GM23338 (cell line): ENCODE data around the gene PCSK1. TPM values are rescaled to one million over a fixed set of nuclear protein-coding genes. Genes with fewer than 3 reads are reported as not detected.

ENCODE experiments used
- ATAC-seq: fragments of 200-7000 bp; cut with Tn5 transposase; 3 replicates; pipeline ENCODE4 v1.9.1; 2020
- DNase-seq: peaks from one replicate; pipeline ENCODE4 v3.0.0-alpha.2; 2015; ENCODE audit warnings: low spot score
- H2AFZ ChIP-seq: fragments of 200-600 bp; sonication (generic); 2 replicates; pipeline ENCODE4 v1.8.0; 2016; ENCODE audit warnings: antibody characterized with exemption, mild to moderate bottlenecking, moderate library complexity
- H3F3A ChIP-seq: fragments of 200-600 bp; sonication (generic); replicated peaks from 2 replicates; pipeline ENCODE4 v1.8.0; 2017; ENCODE audit warnings: antibody characterized with exemption, mixed run types, low read depth
- H3K27ac ChIP-seq: fragments of 200-600 bp; sonication (generic); 2 replicates; pipeline ENCODE4 v1.6.1; 2016; ENCODE audit warnings: low read depth
- H3K27me3 ChIP-seq: fragments of 200-600 bp; sonication (generic); 2 replicates; pipeline ENCODE4 v1.8.0; 2016; ENCODE audit warnings: mild to moderate bottlenecking, mixed run types, moderate library complexity; ENCODE audit not compliant: insufficient read depth
- H3K36me3 ChIP-seq: fragments of 200-600 bp; sonication (generic); 2 replicates; pipeline ENCODE4 v1.8.0; 2016; ENCODE audit warnings: mild to moderate bottlenecking; ENCODE audit not compliant: insufficient read depth
- H3K4me1 ChIP-seq: fragments of 200-600 bp; sonication (generic); 2 replicates; pipeline ENCODE4 v1.8.0; 2016; ENCODE audit warnings: mild to moderate bottlenecking, moderate library complexity; ENCODE audit not compliant: insufficient read depth
- H3K4me2 ChIP-seq: fragments of 200-600 bp; sonication (generic); 2 replicates; pipeline ENCODE4 v1.7.1; 2017; ENCODE audit warnings: mixed run types
- H3K4me3 ChIP-seq: fragments of 200-600 bp; sonication (generic); 2 replicates; pipeline ENCODE4 v1.6.1; 2016; ENCODE audit warnings: mixed run types
- H3K79me2 ChIP-seq: fragments of 200-600 bp; sonication (generic); replicated peaks from 2 replicates; pipeline ENCODE4 v1.8.0; 2017; ENCODE audit warnings: mild to moderate bottlenecking; ENCODE audit not compliant: insufficient read depth
- H3K9me2 ChIP-seq: fragments of 200-600 bp; sonication (generic); 2 replicates; pipeline ENCODE4 v1.8.0; 2017; ENCODE audit not compliant: insufficient read depth
- H4K20me1 ChIP-seq: fragments of 200-600 bp; sonication (generic); replicated peaks from 2 replicates; pipeline ENCODE4 v1.8.0; 2017; ENCODE audit warnings: mild to moderate bottlenecking; ENCODE audit not compliant: insufficient read depth
- H3K27ac Mint-ChIP-seq: 2 replicates; pipeline ENCODE4 v1.8.0; 2020; ENCODE audit warnings: inconsistent platforms, mild to moderate bottlenecking, moderate library complexity, mixed read lengths
- H3K27me3 Mint-ChIP-seq: 3 replicates; pipeline ENCODE4 v1.8.0; 2022; ENCODE audit warnings: low read depth, mild to moderate bottlenecking, moderate library complexity, mixed read lengths, inconsistent platforms; ENCODE audit not compliant: insufficient read depth, poor library complexity
- H3K36me3 Mint-ChIP-seq: 3 replicates; pipeline ENCODE4 v1.8.0; 2021; ENCODE audit warnings: low read depth, mild to moderate bottlenecking, inconsistent platforms, moderate library complexity, mixed read lengths
- H3K4me1 Mint-ChIP-seq: 3 replicates; pipeline ENCODE4 v1.8.0; 2020; ENCODE audit warnings: mild to moderate bottlenecking, inconsistent platforms, mixed read lengths
- H3K4me3 Mint-ChIP-seq: 3 replicates; pipeline ENCODE4 v1.8.0; 2021; ENCODE audit warnings: moderate library complexity, mild to moderate bottlenecking, inconsistent platforms, mixed read lengths
- H3K9me3 Mint-ChIP-seq: 3 replicates; pipeline ENCODE4 v1.8.0; 2020; ENCODE audit warnings: moderate library complexity, mild to moderate bottlenecking, inconsistent platforms, mixed read lengths
- EZH2 ChIP-seq: fragments of 200-600 bp; sonication (generic); IDR thresholded peaks from one replicate; pipeline ENCODE4 v1.8.0; 2017; ENCODE audit warnings: antibody characterized with exemption, mild to moderate bottlenecking, low read depth; ENCODE audit not compliant: unreplicated experiment
- EZH2phosphoT487 ChIP-seq: fragments of 200-600 bp; sonication (generic); IDR thresholded peaks from one replicate; pipeline ENCODE4 v1.8.1; 2018; ENCODE audit warnings: antibody characterized with exemption; ENCODE audit not compliant: unreplicated experiment
- NANOG ChIP-seq: IDR thresholded peaks from 2 replicates; pipeline ENCODE4 v1.6.1; 2016; ENCODE audit warnings: antibody characterized with exemption, borderline replicate concordance
- POLR2AphosphoS5 ChIP-seq: IDR thresholded peaks from 2 replicates; pipeline ENCODE4 v1.6.1; 2016; ENCODE audit warnings: antibody characterized with exemption, low read depth
- STAT1 ChIP-seq: IDR thresholded peaks from one replicate; pipeline ENCODE4 v1.6.1; 2016; ENCODE audit warnings: antibody characterized with exemption; ENCODE audit not compliant: unreplicated experiment
- ZNF114 ChIP-seq: fragments of 250-450 bp; sonication (Bioruptor Pico); IDR thresholded peaks from 2 replicates; pipeline ENCODE4 v1.5.0; 2020; ENCODE audit warnings: mild to moderate bottlenecking, moderate library complexity
- ZNF331 ChIP-seq: fragments of 250-450 bp; sonication (Bioruptor Pico); IDR thresholded peaks from 2 replicates; pipeline ENCODE4 v1.5.0; 2020; ENCODE audit warnings: low read depth, mild to moderate bottlenecking, moderate library complexity
- polyA plus RNA-seq: library from polyadenylated mRNA; unstranded; fragments of >200 nt; fragmentation: Nextera tagmentation; extraction: Ambion mirVana; gene quantifications from 2 replicates; pipeline ENCODE4 v1.2.1, GENCODE V29; 2016
- total RNA-seq: library from RNA; depleted of rRNA; stranded (reverse); fragments of >200 nt; shearing (Covaris generic); gene quantifications from 2 replicates; pipeline ENCODE4 v1.2.3, GENCODE V29; 2014
- TF ChIP-seq, protein P1 (sequence below): IDR thresholded peaks from one replicate; pipeline ENCODE4 v1.6.1; 2018; ENCODE audit warnings: antibody characterized with exemption; ENCODE audit not compliant: unreplicated experiment
- TF ChIP-seq, protein P2 (sequence below), 2 experiments: fragments of 200-600 bp in 1 of 2; sonication (generic) in 1 of 2; conservative IDR thresholded peaks; 2 replicates each; pipeline versions ENCODE4 v1.5.1 to v1.6.1; 2016 to 2017; ENCODE audit warnings: antibody characterized with exemption in 2 of 2, low read depth in 2 of 2, mild to moderate bottlenecking in 2 of 2, moderate library complexity in 1 of 2
- TF ChIP-seq, protein P3 (sequence below): fragments of 250-450 bp; sonication (Bioruptor Pico); IDR thresholded peaks from 2 replicates; pipeline ENCODE4 v1.5.0; 2020; ENCODE audit warnings: mild to moderate bottlenecking, moderate library complexity

The PCSK1 gene
- total and polyA plus RNA-seq, 2 experiments from 2014 or later: 2.3 to 2.7 TPM

DNA sequence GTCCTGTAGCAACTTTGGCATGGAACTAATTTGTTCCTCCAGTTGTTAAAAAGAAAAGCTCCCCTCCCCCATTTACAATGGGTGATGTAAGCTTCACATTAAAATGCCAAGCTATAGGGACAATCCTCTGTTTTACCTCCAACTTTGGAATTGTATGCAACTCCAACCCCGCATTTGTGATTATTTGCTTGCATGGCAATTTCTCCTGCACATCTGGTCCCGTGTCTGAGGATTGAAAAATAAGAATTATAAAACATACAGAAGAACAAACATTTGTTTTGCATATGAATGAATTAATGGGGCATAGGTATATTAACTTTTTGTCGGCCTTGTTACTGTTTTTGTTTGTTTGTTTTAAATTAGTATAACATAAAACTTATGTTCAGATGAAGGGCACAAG is 17.2 kb downstream of the PCSK1 start (continued):
- TF ChIP-seq, protein P1, sequence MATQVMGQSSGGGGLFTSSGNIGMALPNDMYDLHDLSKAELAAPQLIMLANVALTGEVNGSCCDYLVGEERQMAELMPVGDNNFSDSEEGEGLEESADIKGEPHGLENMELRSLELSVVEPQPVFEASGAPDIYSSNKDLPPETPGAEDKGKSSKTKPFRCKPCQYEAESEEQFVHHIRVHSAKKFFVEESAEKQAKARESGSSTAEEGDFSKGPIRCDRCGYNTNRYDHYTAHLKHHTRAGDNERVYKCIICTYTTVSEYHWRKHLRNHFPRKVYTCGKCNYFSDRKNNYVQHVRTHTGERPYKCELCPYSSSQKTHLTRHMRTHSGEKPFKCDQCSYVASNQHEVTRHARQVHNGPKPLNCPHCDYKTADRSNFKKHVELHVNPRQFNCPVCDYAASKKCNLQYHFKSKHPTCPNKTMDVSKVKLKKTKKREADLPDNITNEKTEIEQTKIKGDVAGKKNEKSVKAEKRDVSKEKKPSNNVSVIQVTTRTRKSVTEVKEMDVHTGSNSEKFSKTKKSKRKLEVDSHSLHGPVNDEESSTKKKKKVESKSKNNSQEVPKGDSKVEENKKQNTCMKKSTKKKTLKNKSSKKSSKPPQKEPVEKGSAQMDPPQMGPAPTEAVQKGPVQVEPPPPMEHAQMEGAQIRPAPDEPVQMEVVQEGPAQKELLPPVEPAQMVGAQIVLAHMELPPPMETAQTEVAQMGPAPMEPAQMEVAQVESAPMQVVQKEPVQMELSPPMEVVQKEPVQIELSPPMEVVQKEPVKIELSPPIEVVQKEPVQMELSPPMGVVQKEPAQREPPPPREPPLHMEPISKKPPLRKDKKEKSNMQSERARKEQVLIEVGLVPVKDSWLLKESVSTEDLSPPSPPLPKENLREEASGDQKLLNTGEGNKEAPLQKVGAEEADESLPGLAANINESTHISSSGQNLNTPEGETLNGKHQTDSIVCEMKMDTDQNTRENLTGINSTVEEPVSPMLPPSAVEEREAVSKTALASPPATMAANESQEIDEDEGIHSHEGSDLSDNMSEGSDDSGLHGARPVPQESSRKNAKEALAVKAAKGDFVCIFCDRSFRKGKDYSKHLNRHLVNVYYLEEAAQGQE: no peak
- TF ChIP-seq NANOG: no peak
- TF ChIP-seq POLR2AphosphoS5: no peak
- TF ChIP-seq ZNF331 (CRISPR knock-in tag): no peak
- TF ChIP-seq ZNF114 (CRISPR knock-in tag): no peak
- no peak for TF ChIP-seq STAT1

DNA sequence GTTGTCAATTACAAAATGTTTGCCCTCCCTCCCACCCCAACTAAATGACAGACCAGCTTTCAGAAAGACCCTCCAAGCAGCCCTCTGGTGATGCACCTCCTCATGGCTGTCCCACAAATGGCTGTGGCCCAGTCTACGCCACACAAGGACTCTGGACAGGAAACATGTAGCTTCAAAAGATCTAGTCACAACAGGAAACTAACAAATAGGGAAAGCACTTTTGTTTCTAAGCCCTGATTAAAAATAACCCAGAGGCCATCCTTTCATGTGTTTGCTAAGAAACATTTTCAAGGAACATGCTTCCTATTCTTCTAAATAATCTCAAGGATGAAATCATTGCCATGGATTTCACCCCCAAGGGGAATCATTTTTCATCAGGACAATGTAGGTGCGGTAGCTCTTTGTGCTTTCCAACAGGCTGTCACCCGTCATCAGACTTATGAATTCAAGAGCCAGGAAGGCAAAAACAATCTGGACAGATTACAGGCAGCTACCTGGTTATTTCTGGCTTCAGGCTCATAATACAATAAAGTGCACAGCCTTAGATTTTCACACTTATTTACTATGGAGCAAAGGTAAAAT is 20.1 kb downstream of the PCSK1 start:
- Histone ChIP-seq H3K4me1 (peaks cover 10% of the 10 kb centered on the region), H3K9me2 (no peaks in the 10 kb centered on the region), H3K27me3 (no peaks in the 10 kb centered on the region), H4K20me1 (no peaks in the 10 kb centered on the region), H3K27ac (no peak overlapping the region), H3K36me3 (no peaks in the 10 kb centered on the region), H3F3A (no peaks in the 10 kb centered on the region), H2AFZ (no peak overlapping the region), H3K4me2 (no peak overlapping the region), H3K79me2 (no peaks in the 10 kb centered on the region), H3K4me3 (no peak overlapping the region)
- H3K36me3 Mint-ChIP-seq: no peaks in the 10 kb centered on the region
- ATAC-seq: no peak
- no peak overlapping the region for H3K4me3 Mint-ChIP-seq
- H3K9me3 Mint-ChIP-seq: no peaks in the 10 kb centered on the region
- H3K27me3 Mint-ChIP-seq: no peaks in the 10 kb centered on the region
- H3K27ac Mint-ChIP-seq: no peak overlapping the region
- DNase-seq: no peak
- H3K4me1 Mint-ChIP-seq: peaks cover 12% of the 10 kb centered on the region
- TF ChIP-seq EZH2phosphoT487 (no peak), ZNF114 (CRISPR knock-in tag) (no peak), EZH2 (no peak), POLR2AphosphoS5 (no peak), NANOG (no peak), ZNF331 (CRISPR knock-in tag) (no peak)
- TF ChIP-seq, protein P2, sequence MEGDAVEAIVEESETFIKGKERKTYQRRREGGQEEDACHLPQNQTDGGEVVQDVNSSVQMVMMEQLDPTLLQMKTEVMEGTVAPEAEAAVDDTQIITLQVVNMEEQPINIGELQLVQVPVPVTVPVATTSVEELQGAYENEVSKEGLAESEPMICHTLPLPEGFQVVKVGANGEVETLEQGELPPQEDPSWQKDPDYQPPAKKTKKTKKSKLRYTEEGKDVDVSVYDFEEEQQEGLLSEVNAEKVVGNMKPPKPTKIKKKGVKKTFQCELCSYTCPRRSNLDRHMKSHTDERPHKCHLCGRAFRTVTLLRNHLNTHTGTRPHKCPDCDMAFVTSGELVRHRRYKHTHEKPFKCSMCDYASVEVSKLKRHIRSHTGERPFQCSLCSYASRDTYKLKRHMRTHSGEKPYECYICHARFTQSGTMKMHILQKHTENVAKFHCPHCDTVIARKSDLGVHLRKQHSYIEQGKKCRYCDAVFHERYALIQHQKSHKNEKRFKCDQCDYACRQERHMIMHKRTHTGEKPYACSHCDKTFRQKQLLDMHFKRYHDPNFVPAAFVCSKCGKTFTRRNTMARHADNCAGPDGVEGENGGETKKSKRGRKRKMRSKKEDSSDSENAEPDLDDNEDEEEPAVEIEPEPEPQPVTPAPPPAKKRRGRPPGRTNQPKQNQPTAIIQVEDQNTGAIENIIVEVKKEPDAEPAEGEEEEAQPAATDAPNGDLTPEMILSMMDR (conservative IDR thresholded peaks at IDR 0.05; ENCODE audit: low read depth in 2 of 2): no peak
- TF ChIP-seq, protein P3, sequence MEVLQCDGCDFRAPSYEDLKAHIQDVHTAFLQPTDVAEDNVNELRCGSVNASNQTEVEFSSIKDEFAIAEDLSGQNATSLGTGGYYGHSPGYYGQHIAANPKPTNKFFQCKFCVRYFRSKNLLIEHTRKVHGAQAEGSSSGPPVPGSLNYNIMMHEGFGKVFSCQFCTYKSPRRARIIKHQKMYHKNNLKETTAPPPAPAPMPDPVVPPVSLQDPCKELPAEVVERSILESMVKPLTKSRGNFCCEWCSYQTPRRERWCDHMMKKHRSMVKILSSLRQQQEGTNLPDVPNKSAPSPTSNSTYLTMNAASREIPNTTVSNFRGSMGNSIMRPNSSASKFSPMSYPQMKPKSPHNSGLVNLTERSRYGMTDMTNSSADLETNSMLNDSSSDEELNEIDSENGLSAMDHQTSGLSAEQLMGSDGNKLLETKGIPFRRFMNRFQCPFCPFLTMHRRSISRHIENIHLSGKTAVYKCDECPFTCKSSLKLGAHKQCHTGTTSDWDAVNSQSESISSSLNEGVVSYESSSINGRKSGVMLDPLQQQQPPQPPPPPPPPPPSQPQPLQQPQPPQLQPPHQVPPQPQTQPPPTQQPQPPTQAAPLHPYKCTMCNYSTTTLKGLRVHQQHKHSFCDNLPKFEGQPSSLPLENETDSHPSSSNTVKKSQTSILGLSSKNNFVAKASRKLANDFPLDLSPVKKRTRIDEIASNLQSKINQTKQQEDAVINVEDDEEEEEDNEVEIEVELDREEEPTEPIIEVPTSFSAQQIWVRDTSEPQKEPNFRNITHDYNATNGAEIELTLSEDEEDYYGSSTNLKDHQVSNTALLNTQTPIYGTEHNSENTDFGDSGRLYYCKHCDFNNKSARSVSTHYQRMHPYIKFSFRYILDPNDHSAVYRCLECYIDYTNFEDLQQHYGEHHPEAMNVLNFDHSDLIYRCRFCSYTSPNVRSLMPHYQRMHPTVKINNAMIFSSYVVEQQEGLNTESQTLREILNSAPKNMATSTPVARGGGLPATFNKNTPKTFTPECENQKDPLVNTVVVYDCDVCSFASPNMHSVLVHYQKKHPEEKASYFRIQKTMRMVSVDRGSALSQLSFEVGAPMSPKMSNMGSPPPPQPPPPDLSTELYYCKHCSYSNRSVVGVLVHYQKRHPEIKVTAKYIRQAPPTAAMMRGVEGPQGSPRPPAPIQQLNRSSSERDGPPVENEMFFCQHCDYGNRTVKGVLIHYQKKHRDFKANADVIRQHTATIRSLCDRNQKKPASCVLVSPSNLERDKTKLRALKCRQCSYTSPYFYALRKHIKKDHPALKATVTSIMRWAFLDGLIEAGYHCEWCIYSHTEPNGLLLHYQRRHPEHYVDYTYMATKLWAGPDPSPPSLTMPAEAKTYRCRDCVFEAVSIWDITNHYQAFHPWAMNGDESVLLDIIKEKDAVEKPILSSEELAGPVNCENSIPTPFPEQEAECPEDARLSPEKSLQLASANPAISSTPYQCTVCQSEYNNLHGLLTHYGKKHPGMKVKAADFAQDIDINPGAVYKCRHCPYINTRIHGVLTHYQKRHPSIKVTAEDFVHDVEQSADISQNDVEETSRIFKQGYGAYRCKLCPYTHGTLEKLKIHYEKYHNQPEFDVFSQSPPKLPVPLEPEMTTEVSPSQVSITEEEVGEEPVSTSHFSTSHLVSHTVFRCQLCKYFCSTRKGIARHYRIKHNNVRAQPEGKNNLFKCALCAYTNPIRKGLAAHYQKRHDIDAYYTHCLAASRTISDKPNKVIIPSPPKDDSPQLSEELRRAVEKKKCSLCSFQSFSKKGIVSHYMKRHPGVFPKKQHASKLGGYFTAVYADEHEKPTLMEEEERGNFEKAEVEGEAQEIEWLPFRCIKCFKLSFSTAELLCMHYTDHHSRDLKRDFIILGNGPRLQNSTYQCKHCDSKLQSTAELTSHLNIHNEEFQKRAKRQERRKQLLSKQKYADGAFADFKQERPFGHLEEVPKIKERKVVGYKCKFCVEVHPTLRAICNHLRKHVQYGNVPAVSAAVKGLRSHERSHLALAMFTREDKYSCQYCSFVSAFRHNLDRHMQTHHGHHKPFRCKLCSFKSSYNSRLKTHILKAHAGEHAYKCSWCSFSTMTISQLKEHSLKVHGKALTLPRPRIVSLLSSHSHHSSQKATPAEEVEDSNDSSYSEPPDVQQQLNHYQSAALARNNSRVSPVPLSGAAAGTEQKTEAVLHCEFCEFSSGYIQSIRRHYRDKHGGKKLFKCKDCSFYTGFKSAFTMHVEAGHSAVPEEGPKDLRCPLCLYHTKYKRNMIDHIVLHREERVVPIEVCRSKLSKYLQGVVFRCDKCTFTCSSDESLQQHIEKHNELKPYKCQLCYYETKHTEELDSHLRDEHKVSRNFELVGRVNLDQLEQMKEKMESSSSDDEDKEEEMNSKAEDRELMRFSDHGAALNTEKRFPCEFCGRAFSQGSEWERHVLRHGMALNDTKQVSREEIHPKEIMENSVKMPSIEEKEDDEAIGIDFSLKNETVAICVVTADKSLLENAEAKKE: no peak
